Endothelial cell of umbilical vein (primary cell): ENCODE data around the gene XIRP2. TPM values are rescaled to one million over a fixed set of nuclear protein-coding genes. Genes with fewer than 3 reads are reported as not detected.

Source experiments
- BruUV-seq: library from RNA; stranded (reverse); fragments of 400-500 nt; replicated peaks from 2 replicates; lab custom pipeline; 2021; lab: Mats Ljungman, UMichigan
- CTCF ChIA-PET: fragments of 300-600, 350-600 bp; sonication (Branson Sonifier 250); formaldehyde crosslinking; loops from one replicate; lab custom pipeline; 2021; ENCODE audit warnings: antibody characterized with exemption, inconsistent platforms; lab: Charles Lee
- POLR2A ChIA-PET: fragments of 300-600, 350-600 bp; sonication (Branson Sonifier 250); formaldehyde crosslinking; loops from one replicate; lab custom pipeline; 2021; ENCODE audit warnings: antibody characterized with exemption, inconsistent platforms; lab: Charles Lee
- DNase-seq: peaks from one replicate; pipeline ENCODE4 v3.0.0-alpha.2; 2011; ENCODE audit warnings: low read depth, low spot score
- FAIRE-seq: peaks from 2 replicates; lab custom pipeline; 2011; peaks lifted over from hg19 to GRCh38; lab: Jason Lieb, UNC
- H2AFZ ChIP-seq: 2 replicates; pipeline ENCODE4 v1.6.0; 2012; ENCODE audit warnings: low read depth, low read length, control low read depth, inconsistent platforms
- H3K27ac ChIP-seq: 2 replicates; pipeline ENCODE4 v1.5.1; 2011; ENCODE audit warnings: low read depth, mild to moderate bottlenecking, control low read depth, low read length, moderate library complexity; ENCODE audit not compliant: insufficient read depth
- H3K27me3 ChIP-seq, 2 experiments: 2 replicates each; pipeline versions ENCODE4 v1.6.0 to v1.6.1; 2011; ENCODE audit warnings: low read length in 2 of 2, mixed read lengths in 1 of 2; ENCODE audit not compliant: control insufficient read depth in 2 of 2, insufficient read depth in 2 of 2
- H3K36me3 ChIP-seq, 2 experiments: 2 replicates in 1 of 2; 3 replicates in 1 of 2; pipeline ENCODE4 v1.5.1; 2011; ENCODE audit warnings: low read length in 2 of 2, mild to moderate bottlenecking in 1 of 2, moderate library complexity in 1 of 2; ENCODE audit not compliant: control insufficient read depth in 2 of 2, insufficient read depth in 2 of 2; ENCODE audit errors: extremely low read depth in 1 of 2
- H3K4me1 ChIP-seq: 3 replicates; pipeline ENCODE4 v1.5.1; 2011; ENCODE audit warnings: mild to moderate bottlenecking, low read length; ENCODE audit not compliant: control insufficient read depth, insufficient read depth; ENCODE audit errors: extremely low read depth
- H3K4me2 ChIP-seq: 2 replicates; pipeline ENCODE4 v1.6.1; 2011; ENCODE audit warnings: low read length, control low read depth, mixed read lengths; ENCODE audit not compliant: insufficient read depth
- H3K4me3 ChIP-seq, 3 experiments: fragments of 200-600 bp in 1 of 3; sonication (generic), shearing (Covaris generic) in 1 of 3; replicated peaks in 1 of 3; 2 replicates each; pipeline ENCODE4 v1.5.1; 2011 to 2016; ENCODE audit warnings: control low read depth in 3 of 3, low read length in 3 of 3, mild to moderate bottlenecking in 2 of 3, inconsistent platforms in 1 of 3, low read depth in 1 of 3, moderate library complexity in 1 of 3; ENCODE audit not compliant: insufficient read depth in 1 of 3
- H3K79me2 ChIP-seq: 2 replicates; pipeline ENCODE4 v1.6.0; 2012; ENCODE audit warnings: low read length, inconsistent platforms; ENCODE audit not compliant: control insufficient read depth, insufficient read depth
- H3K9ac ChIP-seq: replicated peaks from 2 replicates; pipeline ENCODE3; 2011; ENCODE audit warnings: low read length, control low read depth; ENCODE audit not compliant: insufficient read depth; ENCODE audit errors: extremely low read depth
- H3K9me1 ChIP-seq: replicated peaks from 3 replicates; pipeline ENCODE4 v1.6.0; 2011; ENCODE audit warnings: mild to moderate bottlenecking, low read length; ENCODE audit not compliant: control insufficient read depth, insufficient read depth; ENCODE audit errors: extremely low read depth
- H3K9me3 ChIP-seq: replicated peaks from 2 replicates; pipeline ENCODE4 v1.5.1; 2012; ENCODE audit warnings: low read length, inconsistent platforms; ENCODE audit not compliant: control insufficient read depth, insufficient read depth
- H4K20me1 ChIP-seq: replicated peaks from 2 replicates; pipeline ENCODE3; 2011; ENCODE audit warnings: mild to moderate bottlenecking, low read length; ENCODE audit not compliant: control insufficient read depth, insufficient read depth; ENCODE audit errors: extremely low read depth
- EZH2 ChIP-seq: IDR thresholded peaks from 2 replicates; pipeline ENCODE4 v1.6.1; 2012; ENCODE audit warnings: borderline replicate concordance, low read depth, mild to moderate bottlenecking, moderate library complexity, low read length, inconsistent platforms; ENCODE audit not compliant: severe bottlenecking
- FOS ChIP-seq: IDR thresholded peaks from 2 replicates; pipeline ENCODE4 v1.6.1; 2011; ENCODE audit warnings: mild to moderate bottlenecking, low read length, moderate library complexity, borderline replicate concordance; ENCODE audit not compliant: insufficient read depth
- GATA2 ChIP-seq: IDR thresholded peaks from 2 replicates; pipeline ENCODE4 v1.7.0; 2011; ENCODE audit warnings: low read depth, mild to moderate bottlenecking, moderate library complexity, mixed read lengths, low read length; ENCODE audit not compliant: insufficient read length, insufficient read depth
- JUN ChIP-seq: IDR thresholded peaks from 2 replicates; pipeline ENCODE4 v1.6.1; 2011; ENCODE audit warnings: borderline replicate concordance, low read depth; ENCODE audit not compliant: insufficient read length, insufficient read depth
- MYC ChIP-seq: IDR thresholded peaks from one replicate; pipeline ENCODE4 v1.6.1; 2011; ENCODE audit warnings: mild to moderate bottlenecking, low read depth, low read length
- POLR2A ChIP-seq: IDR thresholded peaks from 2 replicates; pipeline ENCODE4 v1.6.1; 2012; ENCODE audit warnings: low read depth, mild to moderate bottlenecking, control low read depth, low read length
- POLR2AphosphoS5 ChIP-seq: IDR thresholded peaks from 2 replicates; pipeline ENCODE4 v1.6.1; 2012; ENCODE audit warnings: low read depth, mild to moderate bottlenecking, control low read depth, low read length, moderate library complexity; ENCODE audit not compliant: insufficient read depth
- dilution Hi-C: fragments of 300-500 bp; cut with MboI; formaldehyde crosslinking; loops from one replicate; pipeline ENCODE4 v1.15.0; 2019; ENCODE audit warnings: low sequenced_read_pairs; ENCODE audit not compliant: extremely low pct_ligation_motif_present
- intact Hi-C: fragments of 100-400 bp; cut with micrococcal nuclease; formaldehyde crosslinking; loops from one replicate; pipeline ENCODE4 v1.10.0; 2022
- polyA plus RNA-seq, 4 experiments: library from polyadenylated mRNA; depleted of rRNA in 3 of 4; stranded (reverse) in 3 of 4; unstranded in 1 of 4; fragments of >200 nt; gene quantifications; 2 replicates each; pipeline versions ENCODE4 v1.2.1 to v1.2.3, GENCODE V29; 2011 to 2012; ENCODE audit warnings: missing spikeins in 1 of 4
- total RNA-seq: library from RNA; stranded (reverse); gene quantifications from 2 replicates; pipeline ENCODE4 v1.2.3, GENCODE V29; 2021
- TF ChIP-seq, protein P1 (sequence below): IDR thresholded peaks from 2 replicates; pipeline ENCODE4 v1.6.1; 2011; ENCODE audit not compliant: insufficient read depth, insufficient read length
- TF ChIP-seq, protein P2 (sequence below), 2 donors: IDR thresholded peaks; 1 replicate in 1 of 2; 2 replicates in 1 of 2; pipeline ENCODE4 v1.5.1; 2011; ENCODE audit warnings: low read length in 2 of 2, mild to moderate bottlenecking in 2 of 2, moderate library complexity in 2 of 2, control low read depth in 1 of 2, inconsistent platforms in 1 of 2, low read depth in 1 of 2; ENCODE audit not compliant: insufficient read depth in 1 of 2; ENCODE audit errors: extremely low read depth in 1 of 2

The XIRP2 gene
- total and polyA plus RNA-seq, 2 donors (not counting 3 experiments of a cell fraction or from before 2014, with no cell fraction given) = 0.08 to 0.66 TPM

DNA sequence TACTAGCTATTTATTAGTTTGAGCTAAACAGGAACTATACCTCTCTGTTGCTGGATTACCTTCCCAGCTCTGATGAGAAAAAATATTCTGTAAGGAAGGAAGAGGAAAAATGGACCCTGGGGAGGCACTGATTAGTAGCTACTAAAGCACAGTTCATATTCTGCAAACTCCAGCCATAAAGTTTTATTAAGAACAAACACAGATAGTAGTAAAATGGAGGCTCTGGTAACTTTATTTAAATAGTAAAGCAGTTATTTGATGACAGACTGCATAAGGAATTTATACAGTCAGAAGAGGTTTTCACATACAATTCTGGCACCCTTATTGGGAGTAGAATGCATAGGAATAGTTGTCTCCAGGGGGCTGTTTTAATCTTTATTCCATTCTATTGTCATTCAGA, 84.1 kb downstream of the XIRP2 start:
- ChIA-PET POLR2A (no interaction called here), CTCF (no interaction called here)
- Histone ChIP-seq H3K9ac (no peak overlapping the region), H3K36me3 (no peaks in the 10 kb centered on the region), H3K27ac (no peak overlapping the region), H4K20me1 (no peaks in the 10 kb centered on the region), H3K4me2 (no peak overlapping the region), H2AFZ (no peak overlapping the region), H3K79me2 (no peaks in the 10 kb centered on the region), H3K9me1 (no peaks in the 10 kb centered on the region), H3K27me3 (no peaks in the 10 kb centered on the region), H3K4me3 (no peak overlapping the region), H3K9me3 (peaks cover 2% of the 10 kb centered on the region), H3K4me1 (no peaks in the 10 kb centered on the region)
- DNase-seq (no peak), FAIRE-seq (no peak)
- TF ChIP-seq POLR2AphosphoS5 (no peak), JUN (no peak), POLR2A (no peak), FOS (no peak), GATA2 (no peak), EZH2 (no peak), MYC (no peak)
- TF ChIP-seq, protein P1, sequence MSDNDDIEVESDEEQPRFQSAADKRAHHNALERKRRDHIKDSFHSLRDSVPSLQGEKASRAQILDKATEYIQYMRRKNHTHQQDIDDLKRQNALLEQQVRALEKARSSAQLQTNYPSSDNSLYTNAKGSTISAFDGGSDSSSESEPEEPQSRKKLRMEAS = no peak
- TF ChIP-seq, protein P2, sequence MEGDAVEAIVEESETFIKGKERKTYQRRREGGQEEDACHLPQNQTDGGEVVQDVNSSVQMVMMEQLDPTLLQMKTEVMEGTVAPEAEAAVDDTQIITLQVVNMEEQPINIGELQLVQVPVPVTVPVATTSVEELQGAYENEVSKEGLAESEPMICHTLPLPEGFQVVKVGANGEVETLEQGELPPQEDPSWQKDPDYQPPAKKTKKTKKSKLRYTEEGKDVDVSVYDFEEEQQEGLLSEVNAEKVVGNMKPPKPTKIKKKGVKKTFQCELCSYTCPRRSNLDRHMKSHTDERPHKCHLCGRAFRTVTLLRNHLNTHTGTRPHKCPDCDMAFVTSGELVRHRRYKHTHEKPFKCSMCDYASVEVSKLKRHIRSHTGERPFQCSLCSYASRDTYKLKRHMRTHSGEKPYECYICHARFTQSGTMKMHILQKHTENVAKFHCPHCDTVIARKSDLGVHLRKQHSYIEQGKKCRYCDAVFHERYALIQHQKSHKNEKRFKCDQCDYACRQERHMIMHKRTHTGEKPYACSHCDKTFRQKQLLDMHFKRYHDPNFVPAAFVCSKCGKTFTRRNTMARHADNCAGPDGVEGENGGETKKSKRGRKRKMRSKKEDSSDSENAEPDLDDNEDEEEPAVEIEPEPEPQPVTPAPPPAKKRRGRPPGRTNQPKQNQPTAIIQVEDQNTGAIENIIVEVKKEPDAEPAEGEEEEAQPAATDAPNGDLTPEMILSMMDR (IDR thresholded peaks at IDR 0.05; ENCODE audit: extremely low read depth in 1 of 2, insufficient read depth in 1 of 2, low read depth in 1 of 2, low read length in 2 of 2) = no peak
- intact Hi-C loops = no loop called here
- no TSS peak for BruUV-seq
- dilution Hi-C loops = no loop called here
